CMK (cell line): ENCODE results near the gene HRH3.

ENCODE experiments used
- DNase-seq: peaks from one replicate; pipeline ENCODE4 v3.0.0-alpha.2; 2010; ENCODE audit warnings: low read depth

The HRH3 gene

GRCh38 chr20:62174870-62175624 lies 45.0 kb downstream of the HRH3 start:
- no peak for DNase-seq

DNA sequence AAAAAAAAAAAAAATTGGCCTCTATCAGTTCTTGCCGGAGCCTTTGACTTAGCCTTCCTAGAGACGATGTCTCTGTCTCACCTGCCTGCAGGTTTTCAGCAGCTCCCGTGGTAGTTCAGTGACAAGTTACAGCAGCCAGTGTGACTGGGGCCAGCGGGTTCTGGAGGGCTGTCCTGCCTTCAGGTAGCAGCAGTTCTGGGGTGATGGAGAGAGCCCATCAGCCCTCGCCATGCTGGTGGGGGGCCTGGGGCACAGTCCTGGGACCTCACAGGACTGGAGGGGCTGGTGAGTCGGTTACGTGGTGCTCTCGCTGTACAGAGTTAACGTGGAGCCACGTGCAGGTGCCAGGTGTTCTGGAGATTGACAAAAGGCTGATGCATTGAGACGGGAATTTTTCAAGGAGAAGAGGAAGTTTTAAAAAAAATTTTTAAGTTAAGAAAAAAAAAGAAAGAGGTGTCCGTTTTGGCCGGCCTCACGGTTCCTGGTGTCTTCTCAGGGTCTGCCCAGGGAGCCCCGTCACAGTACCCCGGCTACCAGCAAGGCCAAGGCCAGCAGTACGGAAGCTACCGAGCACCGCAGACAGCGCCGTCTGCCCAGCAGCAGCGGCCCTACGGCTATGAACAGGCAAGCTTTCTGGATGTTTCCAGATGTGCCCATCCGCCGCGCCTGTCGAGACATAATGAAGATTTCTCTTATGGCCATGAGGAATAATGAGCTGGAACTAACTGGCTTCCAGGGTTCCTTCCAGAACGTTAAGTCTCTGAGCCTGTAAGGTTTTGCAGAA lies 45.9 kb downstream of the HRH3 start:
- no peak for DNase-seq

DNA sequence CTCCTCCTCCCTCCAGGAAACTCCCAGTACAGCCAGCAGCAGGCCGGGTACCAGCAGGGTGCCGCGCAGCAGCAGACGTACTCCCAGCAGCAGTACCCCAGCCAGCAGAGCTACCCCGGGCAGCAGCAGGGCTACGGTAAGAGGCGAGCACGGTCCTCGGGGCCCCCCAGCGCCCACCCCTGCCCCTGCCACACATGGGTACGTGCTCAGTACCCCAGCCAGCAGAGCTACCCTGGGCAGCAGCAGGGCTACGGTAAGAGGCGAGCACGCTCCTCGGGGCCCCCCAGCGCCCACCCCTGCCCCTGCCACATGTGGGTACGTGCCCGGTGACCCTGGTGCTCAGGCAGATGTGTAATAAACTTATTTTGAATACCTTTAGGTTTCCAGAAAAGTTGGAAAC lies 47.4 kb downstream of the HRH3 start:
- DNase-seq, result no peak

DNA sequence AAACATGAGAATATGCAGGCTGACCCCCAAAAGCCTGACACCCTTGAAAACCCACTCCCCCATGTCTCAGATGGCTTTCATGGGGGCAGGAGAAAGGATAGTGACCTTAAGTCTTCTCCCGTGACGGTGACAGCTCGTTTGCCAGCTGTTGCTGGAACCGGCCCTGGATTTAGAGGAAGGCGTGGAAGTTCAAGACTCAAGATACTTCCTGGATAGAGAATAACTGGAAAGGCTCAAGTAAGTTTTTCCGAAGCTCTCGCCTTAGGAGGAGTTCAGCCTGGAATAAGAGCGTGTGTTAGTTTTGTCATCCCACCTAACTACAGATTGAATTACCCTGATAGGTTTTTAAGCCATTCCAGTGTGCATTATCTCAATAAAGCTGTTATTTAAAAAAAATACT lies 48.8 kb downstream of the HRH3 start:
- no peak for DNase-seq

- DNase-seq, result no peak
Measured at GRCh38 chr20:62170536-62170935, 49.5 kb downstream of the HRH3 start.

DNA sequence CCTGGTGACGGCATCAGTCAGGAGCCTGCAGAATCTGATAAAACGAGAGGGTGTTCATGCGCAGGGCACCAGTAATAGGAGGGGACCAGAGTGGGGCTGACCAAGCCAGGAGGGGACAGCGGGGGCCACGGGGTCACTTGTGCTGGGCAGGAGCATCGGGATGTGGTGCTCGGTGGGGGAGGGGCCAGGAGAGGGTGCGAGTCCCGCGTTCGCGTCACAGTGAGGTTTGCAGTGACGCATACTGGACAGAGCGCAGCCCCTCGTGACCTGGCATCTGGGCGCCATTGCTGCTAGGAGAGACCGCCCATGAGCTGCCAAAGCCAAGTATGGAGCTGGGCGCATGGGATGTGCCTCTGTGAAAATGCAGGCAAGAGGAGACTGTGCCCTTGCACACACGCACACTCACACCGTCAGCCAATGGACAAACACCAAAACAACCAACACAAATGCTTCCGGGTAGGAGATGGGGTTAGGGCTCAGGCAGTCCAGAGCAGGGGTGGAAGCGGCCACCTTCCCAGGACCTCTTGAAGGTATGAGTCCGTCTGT lies 51.1 kb downstream of the HRH3 start:
- no peak for DNase-seq

DNA sequence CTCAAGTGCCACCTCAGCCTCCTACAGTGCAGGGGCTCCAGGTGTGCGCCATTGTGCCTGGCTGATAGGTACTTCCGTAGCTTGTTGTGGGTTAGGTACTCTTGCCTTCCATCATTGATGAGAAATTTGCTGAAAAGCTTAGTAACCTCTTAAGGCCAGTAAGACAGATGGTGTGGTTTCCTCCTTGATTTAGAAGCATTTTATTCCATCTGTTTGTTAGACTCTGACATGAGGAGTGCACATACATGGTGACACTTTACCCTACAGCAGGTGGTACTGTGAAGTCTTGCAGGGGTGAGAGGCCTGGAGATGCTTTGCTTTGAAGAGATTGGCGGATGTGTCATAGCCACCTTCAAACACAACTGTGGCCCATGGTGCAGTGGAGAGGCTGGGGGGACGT lies 52.0 kb downstream of the HRH3 start:
- no peak for DNase-seq

DNA sequence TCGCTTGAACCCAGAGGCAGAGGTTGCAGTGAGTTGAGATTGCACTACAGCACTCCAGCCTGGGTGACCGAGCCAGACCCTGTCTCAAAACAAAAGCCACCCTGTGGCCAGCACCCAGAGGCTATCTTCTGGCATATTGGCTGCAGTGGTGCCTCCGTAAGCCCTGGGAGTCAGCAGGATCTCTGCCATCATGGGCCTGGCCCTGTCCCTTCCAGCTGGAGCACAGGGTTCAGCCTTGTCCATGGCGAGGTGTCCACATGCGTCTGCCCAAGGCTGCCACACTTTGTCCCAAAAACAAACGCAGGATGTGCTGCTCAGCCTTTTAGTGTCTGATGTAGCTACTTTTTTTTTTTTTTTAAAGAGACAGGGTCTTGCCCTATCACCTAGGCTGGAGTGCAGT lies 52.6 kb downstream of the HRH3 start:
- DNase-seq, result no peak

DNA sequence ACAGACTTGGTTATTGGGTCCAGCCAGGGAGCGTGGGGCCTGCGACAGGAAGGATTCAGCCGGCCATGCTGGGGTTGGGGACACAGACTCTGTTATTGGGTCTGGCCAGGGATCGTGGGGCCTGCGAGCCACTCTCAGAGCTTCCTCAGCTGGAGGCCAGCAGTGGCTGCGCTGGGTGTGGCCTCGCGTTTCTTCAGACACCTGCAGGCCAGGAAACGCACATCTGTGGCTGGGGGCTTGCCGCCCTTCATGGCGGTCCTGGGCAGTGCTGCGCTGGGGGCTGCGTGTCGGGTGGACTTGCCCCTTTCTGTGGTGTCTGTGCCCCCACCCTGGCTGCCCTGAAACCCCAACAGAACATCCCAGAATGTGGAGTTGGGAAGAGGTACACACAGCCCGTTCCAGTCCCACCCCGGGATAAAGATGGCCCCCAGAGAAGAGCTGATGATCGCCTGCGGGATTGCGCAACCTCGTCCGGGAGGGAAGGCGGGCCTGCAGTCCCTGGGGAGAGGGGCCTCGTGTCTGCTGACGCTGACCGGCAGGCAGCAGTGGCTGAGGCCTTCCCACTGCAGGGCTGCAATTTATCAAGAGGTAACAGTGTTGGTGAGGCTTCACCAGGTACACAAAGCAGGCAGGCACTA lies 54.2 kb downstream of the HRH3 start:
- DNase-seq, result no peak
